ENCODE measurements around the gene SYTL3.

Gene SYTL3

GRCh38 chr6:158772851-158773371 lies 123.1 kb downstream of the SYTL3 start:
- no peak overlapping the region for H2AFZ ChIP-seq
- H3K36me3 ChIP-seq (ENCODE audit: control insufficient read depth, insufficient read depth, low read length), result no peaks in the 10 kb centered on the region
- H3K9ac ChIP-seq, result no peak overlapping the region

DNA sequence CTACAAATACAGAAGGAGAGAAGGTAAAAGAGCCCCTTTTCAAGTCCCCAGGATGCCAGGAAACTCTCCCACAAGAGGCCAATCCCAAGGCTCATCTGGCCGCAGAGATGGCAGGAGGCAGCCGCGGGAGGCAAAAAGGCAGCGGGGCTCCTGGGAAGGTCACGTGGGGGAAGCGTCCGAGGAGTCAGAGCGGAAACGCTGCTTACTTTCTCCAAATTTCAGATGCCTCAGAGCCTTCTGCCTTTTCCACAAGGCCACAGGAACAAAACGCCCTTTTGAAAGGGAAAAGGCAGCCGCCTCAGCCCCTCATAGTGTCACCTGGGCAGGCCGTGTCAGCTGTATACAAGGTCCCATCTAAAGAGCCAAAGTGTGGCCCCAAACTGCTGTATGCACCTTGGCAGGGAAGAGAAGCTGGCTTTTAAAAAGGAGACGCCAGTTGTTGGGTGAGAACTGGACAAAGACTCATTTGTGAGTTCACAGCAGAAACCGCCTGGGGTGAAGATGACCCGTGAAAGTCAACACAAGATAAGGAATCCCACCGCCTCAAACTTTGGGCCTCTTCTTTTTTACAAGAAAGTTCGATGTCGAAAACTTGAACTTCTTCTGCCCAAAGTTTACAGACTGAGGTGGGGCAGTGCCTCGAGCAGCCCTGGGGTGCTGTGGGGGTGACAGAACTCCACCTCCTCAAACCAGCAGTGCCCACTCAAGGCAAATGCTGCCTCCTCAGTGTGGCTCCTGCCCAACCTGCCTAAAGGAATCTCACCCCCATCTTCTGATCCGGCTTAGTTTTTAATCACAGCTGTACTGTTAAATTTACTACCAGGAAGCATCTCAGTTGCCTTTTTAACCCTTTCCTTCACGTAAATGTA lies 124.0 kb downstream of the SYTL3 start:
- Histone ChIP-seq H3K4me2 (ENCODE audit: low read length) (peak overlapping the region; percentile 4), H3K4me3 (ENCODE audit: low read depth, low read length) (no peak overlapping the region), H3K9me3 (ENCODE audit: control insufficient read depth, low read length) (no peaks in the 10 kb centered on the region), H3K36me3 (ENCODE audit: control insufficient read depth, insufficient read depth, low read length) (no peaks in the 10 kb centered on the region), H3K9ac (no peak overlapping the region), H3K79me2 (peaks cover 46% of the 10 kb centered on the region), H2AFZ (no peak overlapping the region), H3K27me3 (ENCODE audit: control insufficient read depth, insufficient read depth, low read length) (no peaks in the 10 kb centered on the region), H3K27ac (peak overlapping the region; percentile 85), H3K4me1 (peaks cover 71% of the 10 kb centered on the region)
- no peak for TF ChIP-seq CTCF (IDR thresholded peaks at IDR 0.05)

More at GRCh38 chr6:158772851-158773371, 123.1 kb downstream of the SYTL3 start:
- Histone ChIP-seq H3K4me2 (ENCODE audit: low read length) (no peak overlapping the region), H3K9me3 (ENCODE audit: control insufficient read depth, low read length) (no peaks in the 10 kb centered on the region), H3K4me3 (ENCODE audit: low read depth, low read length) (no peak overlapping the region), H3K27me3 (ENCODE audit: control insufficient read depth, insufficient read depth, low read length) (no peaks in the 10 kb centered on the region), H3K4me1 (peaks cover 70% of the 10 kb centered on the region), H3K27ac (peak overlapping the region; percentile 85), H3K79me2 (peaks cover 37% of the 10 kb centered on the region)
- TF ChIP-seq CTCF (IDR thresholded peaks at IDR 0.05), result no peak

DNA sequence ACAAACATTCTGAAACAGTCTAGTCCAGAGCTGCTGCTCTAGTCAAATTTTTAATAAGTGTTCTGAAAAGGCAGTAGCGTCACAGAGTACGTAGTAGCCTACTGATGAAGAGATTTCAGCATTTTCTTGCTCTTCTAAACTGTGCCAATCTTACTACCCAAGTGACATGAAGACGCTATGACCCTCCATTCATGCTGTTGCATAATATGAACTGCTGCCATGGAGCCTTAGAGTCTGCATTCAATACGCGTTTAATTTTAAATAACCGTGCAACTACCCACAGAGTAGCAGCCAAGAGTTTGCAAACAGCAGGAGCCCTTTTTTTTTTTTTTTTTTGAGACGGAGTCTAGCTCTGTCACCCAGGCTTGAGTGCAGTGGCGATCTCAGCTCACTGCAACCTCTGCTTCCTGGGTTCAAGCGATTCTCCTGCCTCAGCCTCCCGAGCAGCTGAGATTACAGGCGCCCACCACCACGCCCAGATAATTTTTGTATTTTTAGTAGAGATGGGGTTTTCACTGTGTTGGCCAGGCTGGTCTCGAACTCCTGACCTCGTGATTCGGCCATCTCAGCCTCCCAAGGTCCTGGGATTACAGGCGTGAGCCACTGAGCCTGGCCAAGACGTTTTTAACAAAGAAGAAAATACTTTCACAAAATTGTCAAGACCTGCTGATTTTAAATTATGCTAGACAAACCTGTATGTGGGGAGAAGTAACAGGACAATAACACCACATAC lies 125.0 kb downstream of the SYTL3 start:
- Histone ChIP-seq H3K27ac (peak overlapping the region; percentile 85), H3K9me3 (ENCODE audit: control insufficient read depth, low read length) (no peaks in the 10 kb centered on the region), H2AFZ (no peak overlapping the region), H3K4me2 (ENCODE audit: low read length) (no peak overlapping the region), H3K79me2 (peaks cover 53% of the 10 kb centered on the region), H3K4me3 (ENCODE audit: low read depth, low read length) (no peak overlapping the region), H3K9ac (no peak overlapping the region), H3K4me1 (peaks cover 70% of the 10 kb centered on the region), H3K36me3 (ENCODE audit: control insufficient read depth, insufficient read depth, low read length) (no peaks in the 10 kb centered on the region), H3K27me3 (ENCODE audit: control insufficient read depth, insufficient read depth, low read length) (no peaks in the 10 kb centered on the region)
- no peak for TF ChIP-seq CTCF (IDR thresholded peaks at IDR 0.05)

GRCh38 chr6:158775832-158776231 lies 126.0 kb downstream of the SYTL3 start:
- Histone ChIP-seq H3K9ac (no peak overlapping the region), H3K79me2 (peaks cover 53% of the 10 kb centered on the region), H3K4me3 (ENCODE audit: low read depth, low read length) (no peak overlapping the region), H3K9me3 (ENCODE audit: control insufficient read depth, low read length) (no peaks in the 10 kb centered on the region), H3K36me3 (ENCODE audit: control insufficient read depth, insufficient read depth, low read length) (no peaks in the 10 kb centered on the region), H3K27ac (peak overlapping the region; percentile 29), H3K4me1 (peaks cover 66% of the 10 kb centered on the region), H3K27me3 (ENCODE audit: control insufficient read depth, insufficient read depth, low read length) (no peaks in the 10 kb centered on the region), H3K4me2 (ENCODE audit: low read length) (no peak overlapping the region), H2AFZ (no peak overlapping the region)
- no peak for TF ChIP-seq CTCF (IDR thresholded peaks at IDR 0.05)
